Frontal cortex (tissue), 4 donors: ENCODE measurements around the gene SLC51A. TPM values are rescaled to one million over a fixed set of nuclear protein-coding genes. Genes with fewer than 3 reads are reported as not detected.
"Not testable (repeated sequence)": the region's sequence is repeated elsewhere in the genome, so short reads cannot be mapped to it uniquely, and the experiment has no call there.

ENCODE experiments used
- DNase-seq, 2 donors: peaks; one replicate each; pipeline ENCODE4 v3.0.0; 2012; ENCODE audit warnings: low spot score in 2 of 2
- FAIRE-seq: peaks from 2 replicates; lab custom pipeline; 2012; peaks lifted over from hg19 to GRCh38; lab: Jason Lieb, UNC
- total RNA-seq: library from RNA; depleted of rRNA; stranded (reverse); fragments of >200 nt; gene quantifications from one replicate; pipeline ENCODE4 v1.2.3, GENCODE V29; 2014
- donor health status: control.
- donor health status: control.
- donor health status: control.

The SLC51A gene
- not detected for total RNA-seq

- DNase-seq = no peak
- no peak for FAIRE-seq
Measured at GRCh38 chr3:196216089-196216564, at the start of gene SLC51A. Gene SLC51A, plus strand, starts transcription at chr3:196216534. Its CDS starts 179 bp downstream, at chr3:196216713.

DNA sequence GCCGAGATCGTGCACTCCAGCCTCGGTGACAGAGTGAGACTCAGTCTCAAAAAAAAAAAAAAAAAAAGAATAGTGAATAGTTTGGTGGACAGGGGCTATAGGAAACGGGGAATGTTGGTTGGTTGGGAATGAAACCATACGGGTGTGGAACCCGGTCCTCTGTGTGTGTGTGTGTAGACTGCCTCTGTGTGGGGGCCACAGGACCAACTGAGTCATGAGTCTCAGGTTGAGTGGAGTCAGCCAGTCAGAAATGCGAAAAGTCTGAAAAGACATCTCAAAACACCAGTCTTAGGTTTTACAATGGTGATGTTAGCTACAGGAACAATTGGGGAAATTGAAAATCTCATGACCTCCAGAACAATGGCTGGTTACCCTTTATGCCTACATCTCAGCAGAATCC lies 49.6 kb upstream of the SLC51A start:
- DNase-seq = no peak
- no peak for FAIRE-seq

DNA sequence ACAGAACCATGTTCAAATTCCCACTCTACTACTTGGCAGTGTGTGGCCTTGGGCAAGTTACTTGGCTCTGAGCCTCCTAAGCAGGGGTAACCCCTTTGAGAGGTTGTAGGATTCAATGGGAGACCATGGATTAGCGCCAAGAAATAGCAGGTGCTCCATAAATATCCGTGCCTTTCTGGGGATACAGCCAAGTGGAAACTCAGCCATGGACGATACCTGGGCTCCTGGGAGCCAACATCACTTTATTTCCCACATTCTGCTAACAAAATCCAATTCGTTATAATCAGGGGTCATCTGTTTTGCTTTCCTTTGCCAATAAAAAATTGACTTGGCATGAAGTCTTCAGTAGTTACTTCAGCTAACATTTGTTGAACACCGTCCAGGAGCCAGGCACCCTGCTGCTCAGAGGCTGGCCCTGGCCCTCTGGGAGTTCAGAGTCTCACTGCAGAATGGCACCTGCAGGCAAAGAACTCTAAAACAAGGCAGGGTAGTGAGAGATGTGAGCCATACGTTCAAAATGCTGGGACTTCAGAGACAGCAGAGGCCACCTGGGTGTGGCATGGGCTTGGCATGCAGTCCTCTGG lies 47.4 kb upstream of the SLC51A start:
- FAIRE-seq (no peak), DNase-seq (no peak)

DNA sequence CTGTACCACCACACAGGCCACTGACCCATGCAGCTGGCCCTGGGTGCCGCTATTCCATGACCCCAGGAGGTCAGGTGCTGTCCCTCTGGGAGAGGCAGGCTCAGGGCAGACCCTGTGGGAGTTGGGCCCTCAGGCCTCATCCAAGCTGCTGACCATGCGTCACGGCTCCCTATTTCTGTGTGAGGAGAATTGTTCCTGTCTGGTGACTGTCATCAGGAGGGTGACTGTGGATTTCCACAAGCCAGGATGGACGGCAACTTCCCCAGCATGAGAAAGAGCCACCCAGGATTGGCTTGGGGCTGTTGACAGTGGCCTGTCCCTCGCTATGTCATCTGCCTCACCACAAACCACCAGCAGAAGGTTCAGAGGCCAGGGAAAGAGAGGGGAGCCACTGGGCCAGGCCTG lies 46.5 kb upstream of the SLC51A start:
- DNase-seq (no peak), FAIRE-seq (no peak)

DNA sequence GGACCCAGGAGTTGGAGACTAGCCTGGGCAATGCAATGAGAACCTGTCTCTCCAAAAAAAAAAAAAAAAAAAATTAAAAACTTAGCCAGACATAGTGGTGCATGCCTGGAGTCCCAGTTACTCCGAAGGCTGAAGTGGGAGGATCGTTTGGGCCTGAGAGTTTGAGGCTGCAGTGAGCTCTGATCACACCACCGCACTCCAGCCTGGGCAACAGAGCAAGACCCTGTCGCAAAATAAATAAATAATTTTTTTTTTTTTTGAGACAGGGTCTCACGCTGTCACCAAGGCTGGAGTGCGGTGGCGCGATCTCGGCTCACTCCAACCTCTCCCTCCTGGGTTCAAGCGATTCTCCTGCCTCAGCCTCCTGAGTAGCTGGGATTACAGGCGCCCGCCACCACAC lies 46.0 kb upstream of the SLC51A start:
- FAIRE-seq, DNase-seq: not testable (repeated sequence)

GRCh38 chr3:196174652-196175051 lies 41.7 kb upstream of the SLC51A start:
- no peak for FAIRE-seq
- DNase-seq = no peak

DNA sequence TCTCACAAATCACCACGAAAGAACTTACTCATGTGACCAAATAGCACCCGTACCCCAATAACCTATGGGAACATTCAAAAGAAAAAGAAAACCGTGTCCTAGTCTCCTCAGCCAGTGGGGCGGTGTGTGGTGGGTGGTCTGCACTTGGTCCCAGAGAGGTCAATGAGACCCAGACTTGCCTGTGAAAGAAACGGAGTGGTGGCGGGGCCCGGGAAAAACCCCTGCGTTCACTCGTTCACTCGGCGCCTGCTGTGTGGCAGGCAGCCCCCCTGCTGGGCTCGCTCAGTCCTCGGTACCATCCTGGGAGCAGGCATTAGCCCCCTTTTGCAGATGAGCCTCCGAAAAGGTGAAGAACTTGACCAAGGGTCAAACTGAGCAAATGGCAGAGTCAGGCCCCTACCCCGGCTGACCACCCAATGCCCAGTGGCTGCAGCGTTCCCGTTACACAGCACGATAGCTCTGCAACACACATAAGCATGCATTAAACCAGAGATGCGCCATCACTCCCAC lies 41.2 kb upstream of the SLC51A start:
- FAIRE-seq (no peak), DNase-seq (no peak)

GRCh38 chr3:196175722-196176121 lies 40.6 kb upstream of the SLC51A start:
- DNase-seq (no peak), FAIRE-seq (no peak)

DNA sequence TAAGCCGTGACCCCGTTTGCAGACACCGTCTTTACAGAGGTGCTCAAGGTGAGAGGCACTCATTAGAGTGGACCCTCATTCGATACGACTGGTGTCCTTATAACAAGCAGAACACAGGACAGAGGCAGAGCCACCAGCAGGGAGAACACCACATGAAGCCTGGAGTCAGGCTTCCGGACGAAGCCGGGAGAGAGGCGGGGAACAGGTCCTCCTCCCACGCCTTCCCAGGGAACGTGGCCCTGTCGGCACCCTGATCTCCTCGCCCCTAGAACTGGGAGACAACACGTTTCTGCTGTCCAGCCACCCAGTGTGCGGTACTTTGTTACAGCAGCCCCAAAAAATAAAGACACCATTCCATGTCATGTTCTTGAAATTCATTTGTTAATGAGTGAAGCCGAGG lies 38.8 kb upstream of the SLC51A start:
- no peak for DNase-seq
- FAIRE-seq = no peak

- no peak for FAIRE-seq
Measured at GRCh38 chr3:196177967-196178366, 38.4 kb upstream of the SLC51A start.

DNA sequence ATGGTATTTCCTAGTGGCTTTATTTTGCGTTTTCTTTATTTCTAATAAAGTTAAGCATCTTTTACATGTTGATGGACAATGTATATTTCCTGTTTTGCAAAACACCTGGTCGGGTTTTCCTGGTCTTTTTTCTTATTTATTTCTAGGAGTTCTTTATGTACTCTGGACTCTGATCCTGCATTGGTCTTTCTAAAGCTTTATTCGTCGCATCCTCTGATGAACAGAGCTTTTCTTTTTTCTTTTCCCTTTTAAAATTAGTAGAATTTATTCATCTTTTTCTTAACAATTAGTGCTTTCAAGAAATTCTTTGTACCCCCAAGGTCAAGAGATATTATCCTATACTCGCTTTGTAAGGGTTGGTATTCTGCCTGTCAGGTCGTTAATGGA lies 37.3 kb upstream of the SLC51A start:
- FAIRE-seq (no peak), DNase-seq (no peak)

More at GRCh38 chr3:196177967-196178366, 38.4 kb upstream of the SLC51A start:
- DNase-seq = no peak

GRCh38 chr3:196179380-196180308 lies 36.7 kb upstream of the SLC51A start:
- DNase-seq (peak; percentile 68 to 83), FAIRE-seq (no peak)

GRCh38 chr3:196180346-196180745 lies 36.0 kb upstream of the SLC51A start:
- no peak for FAIRE-seq

GRCh38 chr3:196181127-196181546 lies 35.2 kb upstream of the SLC51A start:
- DNase-seq (no peak), FAIRE-seq (no peak)

More at GRCh38 chr3:196180346-196180745, 36.0 kb upstream of the SLC51A start:
- DNase-seq = no peak

DNA sequence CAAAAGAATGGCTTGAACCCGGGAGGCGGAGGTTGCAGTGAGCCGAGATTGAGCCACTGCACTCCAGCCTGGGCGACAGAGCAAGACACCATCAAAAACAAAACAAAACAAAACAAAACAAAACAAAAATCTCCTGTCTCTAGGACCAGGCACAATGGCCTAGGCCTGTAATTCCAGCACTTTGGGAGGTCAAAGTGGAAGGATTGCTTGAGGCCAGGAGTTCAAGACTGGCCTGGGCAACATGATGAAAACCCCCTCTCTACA lies 32.2 kb upstream of the SLC51A start:
- DNase-seq, FAIRE-seq: not testable (repeated sequence)

- no peak for DNase-seq
- FAIRE-seq = no peak
Measured at GRCh38 chr3:196184881-196185280, 31.5 kb upstream of the SLC51A start.

DNA sequence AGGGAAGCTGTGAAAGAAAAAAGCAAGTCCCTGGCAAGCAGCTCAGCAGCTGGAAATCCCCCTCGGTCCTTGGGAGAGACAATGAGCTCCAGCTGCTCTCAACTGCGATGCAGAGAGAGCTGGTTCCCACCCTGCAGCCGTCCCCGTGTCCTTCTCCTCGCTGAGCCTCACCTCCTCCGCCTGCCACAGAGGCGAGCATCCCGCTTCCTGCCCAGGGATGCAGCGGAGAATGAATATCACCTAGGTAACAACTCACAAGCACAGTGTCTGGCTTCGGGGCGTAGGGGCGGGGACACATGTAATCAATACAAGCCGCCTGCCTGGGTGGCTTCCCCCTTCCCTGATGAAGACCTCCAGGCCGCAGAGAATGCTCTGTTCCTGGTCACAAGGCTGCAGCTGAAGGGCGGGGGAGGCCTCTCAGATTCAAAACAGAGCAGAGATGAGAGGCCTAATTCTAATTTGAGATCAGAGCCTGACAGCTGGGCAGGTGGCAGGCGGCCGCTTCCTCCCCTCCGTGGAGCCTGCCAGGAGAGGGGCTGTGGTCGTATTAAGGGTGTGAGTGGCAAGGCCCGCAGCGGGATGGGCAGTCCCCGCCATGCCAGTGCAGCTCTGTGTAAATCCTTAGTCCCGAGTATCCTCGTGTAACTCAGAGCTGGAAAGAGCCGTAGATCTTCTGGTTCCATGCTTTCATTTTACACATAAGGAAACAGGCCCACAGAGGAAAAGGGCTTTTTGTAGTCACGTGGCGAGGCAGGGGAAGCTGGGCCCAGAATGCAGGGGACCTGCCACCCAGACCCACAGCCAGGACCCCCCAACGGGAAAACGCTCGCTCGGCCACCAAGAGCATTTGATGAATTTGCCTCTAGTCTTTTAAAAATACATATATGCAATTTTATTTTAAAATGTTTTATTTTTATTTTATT lies 29.4 kb upstream of the SLC51A start:
- no peak for FAIRE-seq
- no peak for DNase-seq

GRCh38 chr3:196189566-196190347 lies 26.6 kb upstream of the SLC51A start:
- DNase-seq = no peak

DNA sequence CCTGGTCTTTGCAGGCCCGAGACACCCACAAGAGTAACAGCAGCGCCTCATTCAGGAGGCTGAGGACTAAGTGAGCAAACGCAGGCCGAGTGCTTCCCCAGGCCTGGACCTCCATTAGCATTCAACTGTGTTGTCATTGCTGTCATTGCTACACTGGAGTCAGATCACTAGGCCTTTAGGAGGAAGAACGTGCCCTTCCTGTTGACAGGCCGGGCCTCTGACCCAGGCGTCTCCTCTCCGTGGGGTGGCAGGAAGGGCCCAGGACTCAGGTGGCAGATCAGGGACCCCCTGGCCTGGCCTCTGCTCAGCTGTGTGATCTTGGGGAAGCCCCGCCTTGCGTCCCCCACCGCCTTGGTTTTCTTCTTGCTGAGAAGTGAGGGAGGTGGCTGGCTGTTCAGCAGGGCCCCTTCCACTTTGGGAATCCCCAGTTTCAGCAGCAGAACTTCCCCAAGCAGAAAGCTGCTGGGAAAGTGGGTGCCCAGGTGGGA lies 24.3 kb upstream of the SLC51A start:
- DNase-seq = no peak
- FAIRE-seq = no peak

More at GRCh38 chr3:196189566-196190347, 26.6 kb upstream of the SLC51A start:
- FAIRE-seq = no peak
